ENCODE data around the gene SCYL3. TPM values are rescaled to one million over a fixed set of nuclear protein-coding genes. Genes with fewer than 3 reads are reported as not detected.

The SCYL3 gene
- total and polyA plus RNA-seq, 2 experiments from 2014 or later: 2.2 to 6.8 TPM

DNA sequence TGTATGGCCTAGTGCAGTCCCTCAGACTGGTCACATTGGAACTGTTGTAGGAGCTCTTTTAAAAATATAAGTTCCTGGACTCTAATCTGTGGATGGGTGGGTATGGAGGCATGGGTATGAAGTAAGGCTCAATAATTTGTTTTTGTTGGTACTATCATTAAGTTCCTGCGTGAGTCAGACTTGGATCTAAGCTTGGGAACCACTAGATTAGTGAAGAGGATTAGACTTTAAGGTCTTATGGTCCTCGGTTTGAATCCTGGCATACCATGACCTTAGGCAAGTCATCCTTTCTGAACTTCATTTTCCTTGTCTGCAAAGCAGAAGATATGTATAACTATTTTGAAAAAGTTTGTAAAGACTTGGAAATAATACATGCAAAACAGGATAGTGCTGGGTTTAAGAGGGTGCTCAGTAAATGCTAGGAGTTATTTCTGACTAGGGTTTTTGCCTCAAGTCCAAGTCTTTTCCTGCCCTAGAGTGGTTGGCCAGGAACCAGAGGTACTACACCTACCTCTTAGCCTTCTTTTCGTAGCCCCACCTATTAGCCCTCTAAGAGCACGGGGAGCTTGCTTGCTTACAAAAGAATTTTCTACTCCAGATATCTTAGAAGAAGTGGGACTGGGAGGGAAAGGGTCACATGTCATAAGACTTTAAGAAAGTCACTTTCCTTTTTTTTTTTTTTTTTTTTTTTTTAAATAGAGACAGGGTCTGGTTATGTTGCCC lies 60.4 kb downstream of the SCYL3 start (continued):
- TF ChIP-seq, protein P1, sequence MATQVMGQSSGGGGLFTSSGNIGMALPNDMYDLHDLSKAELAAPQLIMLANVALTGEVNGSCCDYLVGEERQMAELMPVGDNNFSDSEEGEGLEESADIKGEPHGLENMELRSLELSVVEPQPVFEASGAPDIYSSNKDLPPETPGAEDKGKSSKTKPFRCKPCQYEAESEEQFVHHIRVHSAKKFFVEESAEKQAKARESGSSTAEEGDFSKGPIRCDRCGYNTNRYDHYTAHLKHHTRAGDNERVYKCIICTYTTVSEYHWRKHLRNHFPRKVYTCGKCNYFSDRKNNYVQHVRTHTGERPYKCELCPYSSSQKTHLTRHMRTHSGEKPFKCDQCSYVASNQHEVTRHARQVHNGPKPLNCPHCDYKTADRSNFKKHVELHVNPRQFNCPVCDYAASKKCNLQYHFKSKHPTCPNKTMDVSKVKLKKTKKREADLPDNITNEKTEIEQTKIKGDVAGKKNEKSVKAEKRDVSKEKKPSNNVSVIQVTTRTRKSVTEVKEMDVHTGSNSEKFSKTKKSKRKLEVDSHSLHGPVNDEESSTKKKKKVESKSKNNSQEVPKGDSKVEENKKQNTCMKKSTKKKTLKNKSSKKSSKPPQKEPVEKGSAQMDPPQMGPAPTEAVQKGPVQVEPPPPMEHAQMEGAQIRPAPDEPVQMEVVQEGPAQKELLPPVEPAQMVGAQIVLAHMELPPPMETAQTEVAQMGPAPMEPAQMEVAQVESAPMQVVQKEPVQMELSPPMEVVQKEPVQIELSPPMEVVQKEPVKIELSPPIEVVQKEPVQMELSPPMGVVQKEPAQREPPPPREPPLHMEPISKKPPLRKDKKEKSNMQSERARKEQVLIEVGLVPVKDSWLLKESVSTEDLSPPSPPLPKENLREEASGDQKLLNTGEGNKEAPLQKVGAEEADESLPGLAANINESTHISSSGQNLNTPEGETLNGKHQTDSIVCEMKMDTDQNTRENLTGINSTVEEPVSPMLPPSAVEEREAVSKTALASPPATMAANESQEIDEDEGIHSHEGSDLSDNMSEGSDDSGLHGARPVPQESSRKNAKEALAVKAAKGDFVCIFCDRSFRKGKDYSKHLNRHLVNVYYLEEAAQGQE (IDR thresholded peaks at IDR 0.05; ENCODE audit: unreplicated experiment): no peak
- TF ChIP-seq EZH2phosphoT487 (IDR thresholded peaks at IDR 0.05; ENCODE audit: unreplicated experiment): no peak
- no peak for TF ChIP-seq CREB1 (CRISPR knock-in tag; IDR thresholded peaks at IDR 0.05; ENCODE audit: low read depth)
- TF ChIP-seq, protein P2, sequence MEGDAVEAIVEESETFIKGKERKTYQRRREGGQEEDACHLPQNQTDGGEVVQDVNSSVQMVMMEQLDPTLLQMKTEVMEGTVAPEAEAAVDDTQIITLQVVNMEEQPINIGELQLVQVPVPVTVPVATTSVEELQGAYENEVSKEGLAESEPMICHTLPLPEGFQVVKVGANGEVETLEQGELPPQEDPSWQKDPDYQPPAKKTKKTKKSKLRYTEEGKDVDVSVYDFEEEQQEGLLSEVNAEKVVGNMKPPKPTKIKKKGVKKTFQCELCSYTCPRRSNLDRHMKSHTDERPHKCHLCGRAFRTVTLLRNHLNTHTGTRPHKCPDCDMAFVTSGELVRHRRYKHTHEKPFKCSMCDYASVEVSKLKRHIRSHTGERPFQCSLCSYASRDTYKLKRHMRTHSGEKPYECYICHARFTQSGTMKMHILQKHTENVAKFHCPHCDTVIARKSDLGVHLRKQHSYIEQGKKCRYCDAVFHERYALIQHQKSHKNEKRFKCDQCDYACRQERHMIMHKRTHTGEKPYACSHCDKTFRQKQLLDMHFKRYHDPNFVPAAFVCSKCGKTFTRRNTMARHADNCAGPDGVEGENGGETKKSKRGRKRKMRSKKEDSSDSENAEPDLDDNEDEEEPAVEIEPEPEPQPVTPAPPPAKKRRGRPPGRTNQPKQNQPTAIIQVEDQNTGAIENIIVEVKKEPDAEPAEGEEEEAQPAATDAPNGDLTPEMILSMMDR (conservative IDR thresholded peaks at IDR 0.05; ENCODE audit: low read depth in 2 of 2): no peak
- no peak for TF ChIP-seq STAT1 (IDR thresholded peaks at IDR 0.05; ENCODE audit: unreplicated experiment)
- TF ChIP-seq EZH2 (IDR thresholded peaks at IDR 0.05; ENCODE audit: low read depth, unreplicated experiment): no peak

DNA sequence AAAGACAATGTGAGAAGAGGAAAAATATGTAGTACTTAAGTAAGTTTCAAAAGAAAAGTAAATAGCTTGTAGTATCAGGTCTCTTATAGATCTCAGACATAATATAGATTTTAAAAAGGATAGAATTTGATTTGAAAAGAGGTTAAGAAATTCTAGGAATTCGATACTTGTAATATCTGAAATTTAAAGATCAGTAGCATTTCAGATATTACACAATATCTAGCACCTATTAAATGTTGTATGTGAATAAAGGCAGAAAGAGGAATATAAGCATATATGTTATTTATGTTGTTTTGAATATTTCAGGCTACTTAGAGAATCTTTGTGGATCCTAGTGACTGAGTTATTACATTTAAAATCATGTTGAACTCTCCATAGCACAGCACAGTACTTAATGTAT lies 64.0 kb downstream of the SCYL3 start:
- H3K27me3 ChIP-seq (ENCODE audit: insufficient read depth): no peaks in the 10 kb centered on the region
- Mint-ChIP-seq H3K4me1 (no peaks in the 10 kb centered on the region), H3K4me3 (no peak overlapping the region), H3K27me3 (ENCODE audit: insufficient read depth, low read depth, poor library complexity) (no peaks in the 10 kb centered on the region), H3K36me3 (ENCODE audit: low read depth) (peaks cover 44% of the 10 kb centered on the region), H3K9me3 (no peaks in the 10 kb centered on the region), H3K27ac (no peak overlapping the region)
- no peaks in the 10 kb centered on the region for H3K4me1 ChIP-seq (ENCODE audit: insufficient read depth)
- H2AFZ ChIP-seq: no peak overlapping the region
- H3F3A ChIP-seq (replicated peaks; ENCODE audit: low read depth): no peaks in the 10 kb centered on the region
- no peak overlapping the region for H3K4me3 ChIP-seq
- no peak for ATAC-seq
- H3K27ac ChIP-seq (ENCODE audit: low read depth): no peak overlapping the region
- H3K4me2 ChIP-seq: no peak overlapping the region
- H3K79me2 ChIP-seq (replicated peaks; ENCODE audit: insufficient read depth): no peaks in the 10 kb centered on the region
- H4K20me1 ChIP-seq (replicated peaks; ENCODE audit: insufficient read depth): no peaks in the 10 kb centered on the region; the same call in 1 of the 2 replicates
- H3K36me3 ChIP-seq (ENCODE audit: insufficient read depth): peaks cover 44% of the 10 kb centered on the region
- H3K9me2 ChIP-seq (ENCODE audit: insufficient read depth): no peaks in the 10 kb centered on the region
- TF ChIP-seq, protein P3, sequence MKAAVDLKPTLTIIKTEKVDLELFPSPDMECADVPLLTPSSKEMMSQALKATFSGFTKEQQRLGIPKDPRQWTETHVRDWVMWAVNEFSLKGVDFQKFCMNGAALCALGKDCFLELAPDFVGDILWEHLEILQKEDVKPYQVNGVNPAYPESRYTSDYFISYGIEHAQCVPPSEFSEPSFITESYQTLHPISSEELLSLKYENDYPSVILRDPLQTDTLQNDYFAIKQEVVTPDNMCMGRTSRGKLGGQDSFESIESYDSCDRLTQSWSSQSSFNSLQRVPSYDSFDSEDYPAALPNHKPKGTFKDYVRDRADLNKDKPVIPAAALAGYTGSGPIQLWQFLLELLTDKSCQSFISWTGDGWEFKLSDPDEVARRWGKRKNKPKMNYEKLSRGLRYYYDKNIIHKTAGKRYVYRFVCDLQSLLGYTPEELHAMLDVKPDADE (IDR thresholded peaks at IDR 0.05): no peak
- TF ChIP-seq JUNB (IDR thresholded peaks at IDR 0.05; ENCODE audit: unreplicated experiment) (no peak), CREB1 (CRISPR knock-in tag; IDR thresholded peaks at IDR 0.05; ENCODE audit: low read depth) (no peak), POLR2AphosphoS5 (IDR thresholded peaks at IDR 0.05; ENCODE audit: low read depth) (no peak), NANOG (IDR thresholded peaks at IDR 0.05; ENCODE audit: borderline replicate concordance) (no peak), EZH2phosphoT487 (IDR thresholded peaks at IDR 0.05; ENCODE audit: unreplicated experiment) (no peak)
- no peak for DNase-seq (ENCODE audit: low spot score)
